HepG2 (cell line): ENCODE results near the gene SLC41A3. TPM values are rescaled to one million over a fixed set of nuclear protein-coding genes. Genes with fewer than 3 reads are reported as not detected.

ENCODE experiments used
- ATAC-seq: fragments of 200-7000 bp; cut with Tn5 transposase; 3 replicates; pipeline ENCODE4 v1.9.1; 2020; ENCODE audit warnings: mild to moderate bottlenecking, moderate library complexity
- BruUV-seq: library from RNA; stranded (reverse); fragments of 400-500 nt; replicated peaks from 2 replicates; lab custom pipeline; 2021; lab: Mats Ljungman, UMichigan
- CTCF ChIA-PET: fragments of 300-600 bp; formaldehyde crosslinking; extraction: SDS; loops from one replicate; lab custom pipeline; 2021; ENCODE audit warnings: low total read pairs, inconsistent platforms, low intra/inter-chr PET ratio; lab: Yijun Ruan, JAX
- POLR2A ChIA-PET: fragments of 350-600 bp; sonication (Branson Sonifier 250); formaldehyde crosslinking; loops from one replicate; lab custom pipeline; 2020; ENCODE audit warnings: antibody characterized with exemption, inconsistent platforms; lab: Yijun Ruan, JAX
- DNase-seq: peaks from one replicate; pipeline ENCODE4 v3.0.0-alpha.2; 2015; ENCODE audit warnings: low spot score
- FAIRE-seq: peaks from 3 replicates; lab custom pipeline; 2011; peaks lifted over from hg19 to GRCh38; lab: Jason Lieb, UNC
- H2AFZ ChIP-seq: one replicate; pipeline ENCODE4 v1.6.1; 2011; ENCODE audit warnings: low read length, inconsistent platforms
- H3K27ac ChIP-seq: fragments of 300-600 bp; 3 replicates; pipeline ENCODE4 v1.8.0; 2011; ENCODE audit warnings: mixed run types, mild to moderate bottlenecking, mixed read lengths, low read length, inconsistent platforms; ENCODE audit not compliant: insufficient read depth; ENCODE audit errors: extremely low read length
- H3K27me3 ChIP-seq, 2 experiments: fragments of 200-600 bp in 1 of 2; 2 replicates in 1 of 2; 3 replicates in 1 of 2; pipeline versions ENCODE4 v1.6.0 to v1.8.0; 2011; ENCODE audit warnings: low read length in 2 of 2, mild to moderate bottlenecking in 2 of 2, moderate library complexity in 2 of 2, inconsistent platforms in 1 of 2; ENCODE audit not compliant: insufficient read depth in 2 of 2, control insufficient read depth in 1 of 2
- H3K36me3 ChIP-seq, 2 experiments: fragments of 200-600 bp in 1 of 2; replicated peaks in 1 of 2; 2 replicates in 1 of 2; 3 replicates in 1 of 2; pipeline versions ENCODE4 v1.5.1 to v1.8.0; 2011; ENCODE audit warnings: low read length in 2 of 2, inconsistent platforms in 1 of 2; ENCODE audit not compliant: insufficient read depth in 2 of 2, control insufficient read depth in 1 of 2
- H3K4me1 ChIP-seq: 2 replicates; pipeline ENCODE4 v1.5.1; 2012; ENCODE audit warnings: low read length, inconsistent platforms; ENCODE audit not compliant: insufficient read depth
- H3K4me2 ChIP-seq: 2 replicates; pipeline ENCODE4 v1.6.0; 2011; ENCODE audit warnings: low read depth, low read length, inconsistent platforms
- H3K4me3 ChIP-seq, 3 experiments: fragments of 200-600 bp in 1 of 3; sonication (generic), shearing (Covaris generic) in 1 of 3; replicated peaks in 1 of 3; 2 replicates each; pipeline ENCODE4 v1.5.1; 2011 to 2016; ENCODE audit warnings: low read length in 3 of 3, inconsistent platforms in 2 of 3, low read depth in 2 of 3, mild to moderate bottlenecking in 2 of 3, control low read depth in 1 of 3, mixed read lengths in 1 of 3; ENCODE audit not compliant: insufficient read depth in 1 of 3
- H3K79me2 ChIP-seq: one replicate; pipeline ENCODE4 v1.6.1; 2011; ENCODE audit warnings: low read length, inconsistent platforms; ENCODE audit not compliant: insufficient read depth
- H3K9ac ChIP-seq: 2 replicates; pipeline ENCODE4 v1.6.0; 2011; ENCODE audit warnings: mild to moderate bottlenecking, low read depth, low read length, inconsistent platforms; ENCODE audit not compliant: insufficient read depth
- H3K9me3 ChIP-seq: 2 replicates; pipeline ENCODE4 v1.5.1; 2012; ENCODE audit warnings: mild to moderate bottlenecking, low read length
- H4K20me1 ChIP-seq: 2 replicates; pipeline ENCODE4 v1.6.0; 2011; ENCODE audit warnings: inconsistent platforms, mild to moderate bottlenecking, low read length, moderate library complexity; ENCODE audit not compliant: insufficient read depth
- ATF7-NPFF ChIP-seq: sonication (generic); formaldehyde crosslinking; IDR thresholded peaks from 2 replicates; pipeline ENCODE4 v1.8.1; 2023; ENCODE audit warnings: mild to moderate bottlenecking, low read depth, missing genetic modification reagents, moderate library complexity
- CENPX ChIP-seq: sonication (generic); formaldehyde crosslinking; IDR thresholded peaks from 2 replicates; pipeline ENCODE4 v1.9.0; 2021; ENCODE audit warnings: mild to moderate bottlenecking, missing genetic modification reagents, moderate library complexity
- CHD2 ChIP-seq: IDR thresholded peaks from 2 replicates; pipeline ENCODE4 v1.6.1; 2011; ENCODE audit warnings: low read depth, low read length, improper control_type of control experiment
- CREM ChIP-seq, 2 experiments: sonication (generic) in 1 of 2; formaldehyde crosslinking in 1 of 2; IDR thresholded peaks; 2 replicates each; pipeline versions ENCODE4 v1.4.0 to v1.6.1; 2016 to 2020; ENCODE audit warnings: antibody characterized with exemption in 1 of 2, mild to moderate bottlenecking in 1 of 2, missing genetic modification reagents in 1 of 2
- MAF1 ChIP-seq: sonication (generic); formaldehyde crosslinking; IDR thresholded peaks from 2 replicates; pipeline ENCODE4 v1.5.0; 2020; ENCODE audit warnings: missing genetic modification reagents, borderline replicate concordance
- NCOR1 ChIP-seq: fragments of 200-600 bp; sonication (generic); IDR thresholded peaks from 2 replicates; pipeline ENCODE4 v1.7.0; 2017; ENCODE audit warnings: antibody characterized with exemption, low read length, borderline replicate concordance
- PAXIP1 ChIP-seq: sonication (generic); formaldehyde crosslinking; conservative IDR thresholded peaks from 2 replicates; pipeline ENCODE4 v1.4.0; 2020; ENCODE audit warnings: mild to moderate bottlenecking, missing genetic modification reagents, moderate library complexity
- PRPF4 ChIP-seq: fragments of 200-400 bp; formaldehyde crosslinking; IDR thresholded peaks from 2 replicates; pipeline ENCODE4 v1.6.1; 2016; ENCODE audit warnings: low read length, low read depth; ENCODE audit not compliant: poor library complexity, severe bottlenecking
- SNRNP70 ChIP-seq: fragments of 200-400 bp; formaldehyde crosslinking; IDR thresholded peaks from 2 replicates; pipeline ENCODE4 v1.6.1; 2017; ENCODE audit warnings: mild to moderate bottlenecking, low read depth, low read length, moderate library complexity
- TAF15 ChIP-seq: fragments of 200-400 bp; formaldehyde crosslinking; IDR thresholded peaks from one replicate; pipeline ENCODE4 v1.6.1; 2018; ENCODE audit warnings: mild to moderate bottlenecking, low read depth, low read length; ENCODE audit not compliant: poor library complexity, severe bottlenecking
- TEAD2 ChIP-seq: sonication (generic); formaldehyde crosslinking; IDR thresholded peaks from 2 replicates; pipeline ENCODE4 v1.9.0; 2021; ENCODE audit warnings: missing genetic modification reagents
- ZNF30 ChIP-seq: sonication (generic); formaldehyde crosslinking; IDR thresholded peaks from 2 replicates; pipeline ENCODE4 v1.5.0; 2020; ENCODE audit warnings: mild to moderate bottlenecking, missing genetic modification reagents
- ZNF772 ChIP-seq: sonication (generic); formaldehyde crosslinking; IDR thresholded peaks from 2 replicates; pipeline ENCODE4 v1.5.0; 2020; ENCODE audit warnings: mild to moderate bottlenecking, missing genetic modification reagents
- ZSCAN20 ChIP-seq: sonication (generic); formaldehyde crosslinking; IDR thresholded peaks from 2 replicates; pipeline ENCODE4 v1.4.0; 2020; ENCODE audit warnings: missing genetic modification reagents, mild to moderate bottlenecking, borderline replicate concordance
- WGBS: methylation state at CpG from one replicate; pipeline ENCODE4 v1.1.6; 2017; ENCODE audit warnings: low lambda C conversion rate; 5-methylcytosine and 5-hydroxymethylcytosine counted together
- in situ Hi-C: cut with HindIII; loops from 2 replicates; pipeline ENCODE4 v1.10.0; 2017; ENCODE audit warnings: low pct_unique_long_range_greater_than_20kb; ENCODE audit not compliant: extremely low pct_ligation_motif_present
- intact Hi-C: fragments of 100-400 bp; cut with micrococcal nuclease; formaldehyde crosslinking; loops from one replicate; pipeline ENCODE4 v1.10.0; 2022; ENCODE audit not compliant: unreplicated experiment
- polyA plus RNA-seq, 8 experiments: library from polyadenylated mRNA; depleted of rRNA in 3 of 8; stranded (reverse) in 7 of 8; unstranded in 1 of 8; fragments of >200 nt; fragmentation: Illumina TruSeq in 4 of 8; extraction: Trizol in 4 of 8; gene quantifications; 2 replicates each; pipeline versions ENCODE4 v1.2.1 to v1.2.3, GENCODE V29; 2011 to 2016; ENCODE audit warnings: low read depth in 4 of 8, missing spikeins in 1 of 8, mixed read lengths in 1 of 8; ENCODE audit not compliant: insufficient read depth in 1 of 8
- total RNA-seq, 5 experiments: library from RNA; depleted of rRNA; stranded (reverse); fragments of >200 nt; fragmentation: Illumina TruSeq; extraction: Trizol; gene quantifications; 2 replicates each; pipeline ENCODE4 v1.2.3, GENCODE V29; 2016; ENCODE audit warnings: low read depth in 1 of 5

Gene SLC41A3
- total and polyA plus RNA-seq, 2 of the 13 experiments (the other 11 are each of a cell fraction or from before 2014, with no cell fraction given) = 26.0 to 71.1 TPM

GRCh38 chr3:126022741-126023359 is 61.1 kb downstream of the SLC41A3 start:
- peaks cover 1 to 6% of the 10 kb centered on the region in 2 experiments; a peak in 2 of 5 replicates for H3K36me3 ChIP-seq
- ChIA-PET CTCF (no interaction called here), POLR2A (no interaction called here)
- no peaks in the 10 kb centered on the region for H3K4me1 ChIP-seq
- BruUV-seq = no TSS peak
- H3K4me2 ChIP-seq = no peak overlapping the region
- no peak overlapping the region for H3K9ac ChIP-seq
- DNase-seq (no peak), ATAC-seq (no peak), FAIRE-seq (no peak)
- WGBS = 90% methylated on average over 8 of the region's 10 CpGs
- no peaks in the 10 kb centered on the region for H3K79me2 ChIP-seq
- no peak overlapping the region for H3K4me3 ChIP-seq
- no peak overlapping the region for H3K27ac ChIP-seq
- TF ChIP-seq NCOR1 = no peak
- TF ChIP-seq ZNF772 = no peak
- TF ChIP-seq TAF15 = no peak
- TF ChIP-seq TEAD2 (CRISPR knock-in tag) = no peak
- no peak for TF ChIP-seq ZNF30 (CRISPR knock-in tag)
- no peak for TF ChIP-seq ZSCAN20
- no peak for TF ChIP-seq PRPF4
- no peak for TF ChIP-seq CREM (IDR thresholded peaks at IDR 0.05)
- TF ChIP-seq CREM (CRISPR knock-in tag; IDR thresholded peaks at IDR 0.05) = no peak
- no peak for TF ChIP-seq SNRNP70
- no peak for TF ChIP-seq ATF7-NPFF
- TF ChIP-seq CENPX = no peak
- no peak for TF ChIP-seq CHD2
- TF ChIP-seq MAF1 = no peak
- no peak for TF ChIP-seq PAXIP1 (CRISPR knock-in tag)
- no peaks in the 10 kb centered on the region for H3K27me3 ChIP-seq
- in situ Hi-C loops = no loop called here
- intact Hi-C loops = no loop called here
- 0 out of 2 replicates have a peak, but pooled peaks cover 2% of the 10 kb centered on the region for H4K20me1 ChIP-seq
- no peak overlapping the region for H2AFZ ChIP-seq
- H3K9me3 ChIP-seq = peaks cover 2% of the 10 kb centered on the region; the same call in 1 of the 2 replicates
